HepG2 (cell line): ENCODE data around the gene PTTG1IP2. TPM values are rescaled to one million over a fixed set of nuclear protein-coding genes. Genes with fewer than 3 reads are reported as not detected.

Source experiments
- ATAC-seq: fragments of 200-7000 bp; cut with Tn5 transposase; 3 replicates; pipeline ENCODE4 v1.9.1; 2020; ENCODE audit warnings: mild to moderate bottlenecking, moderate library complexity
- BruUV-seq: library from RNA; stranded (reverse); fragments of 400-500 nt; replicated peaks from 2 replicates; lab custom pipeline; 2021; lab: Mats Ljungman, UMichigan
- CTCF ChIA-PET: fragments of 300-600 bp; formaldehyde crosslinking; extraction: SDS; loops from one replicate; lab custom pipeline; 2021; ENCODE audit warnings: low total read pairs, inconsistent platforms, low intra/inter-chr PET ratio; lab: Yijun Ruan, JAX
- POLR2A ChIA-PET: fragments of 350-600 bp; sonication (Branson Sonifier 250); formaldehyde crosslinking; loops from one replicate; lab custom pipeline; 2020; ENCODE audit warnings: antibody characterized with exemption, inconsistent platforms; lab: Yijun Ruan, JAX
- DNase-seq: peaks from one replicate; pipeline ENCODE4 v3.0.0-alpha.2; 2015; ENCODE audit warnings: low spot score
- FAIRE-seq: peaks from 3 replicates; lab custom pipeline; 2011; peaks lifted over from hg19 to GRCh38; lab: Jason Lieb, UNC
- H2AFZ ChIP-seq: one replicate; pipeline ENCODE4 v1.6.1; 2011; ENCODE audit warnings: low read length, inconsistent platforms
- H3K27ac ChIP-seq: fragments of 300-600 bp; 3 replicates; pipeline ENCODE4 v1.8.0; 2011; ENCODE audit warnings: mixed run types, mild to moderate bottlenecking, mixed read lengths, low read length, inconsistent platforms; ENCODE audit not compliant: insufficient read depth; ENCODE audit errors: extremely low read length
- H3K27me3 ChIP-seq, 2 experiments: fragments of 200-600 bp in 1 of 2; 2 replicates in 1 of 2; 3 replicates in 1 of 2; pipeline versions ENCODE4 v1.6.0 to v1.8.0; 2011; ENCODE audit warnings: low read length in 2 of 2, mild to moderate bottlenecking in 2 of 2, moderate library complexity in 2 of 2, inconsistent platforms in 1 of 2; ENCODE audit not compliant: insufficient read depth in 2 of 2, control insufficient read depth in 1 of 2
- H3K36me3 ChIP-seq, 2 experiments: fragments of 200-600 bp in 1 of 2; replicated peaks in 1 of 2; 2 replicates in 1 of 2; 3 replicates in 1 of 2; pipeline versions ENCODE4 v1.5.1 to v1.8.0; 2011; ENCODE audit warnings: low read length in 2 of 2, inconsistent platforms in 1 of 2; ENCODE audit not compliant: insufficient read depth in 2 of 2, control insufficient read depth in 1 of 2
- H3K4me1 ChIP-seq: 2 replicates; pipeline ENCODE4 v1.5.1; 2012; ENCODE audit warnings: low read length, inconsistent platforms; ENCODE audit not compliant: insufficient read depth
- H3K4me2 ChIP-seq: 2 replicates; pipeline ENCODE4 v1.6.0; 2011; ENCODE audit warnings: low read depth, low read length, inconsistent platforms
- H3K4me3 ChIP-seq, 3 experiments: fragments of 200-600 bp in 1 of 3; sonication (generic), shearing (Covaris generic) in 1 of 3; replicated peaks in 1 of 3; 2 replicates each; pipeline ENCODE4 v1.5.1; 2011 to 2016; ENCODE audit warnings: low read length in 3 of 3, inconsistent platforms in 2 of 3, low read depth in 2 of 3, mild to moderate bottlenecking in 2 of 3, control low read depth in 1 of 3, mixed read lengths in 1 of 3; ENCODE audit not compliant: insufficient read depth in 1 of 3
- H3K79me2 ChIP-seq: one replicate; pipeline ENCODE4 v1.6.1; 2011; ENCODE audit warnings: low read length, inconsistent platforms; ENCODE audit not compliant: insufficient read depth
- H3K9ac ChIP-seq: 2 replicates; pipeline ENCODE4 v1.6.0; 2011; ENCODE audit warnings: mild to moderate bottlenecking, low read depth, low read length, inconsistent platforms; ENCODE audit not compliant: insufficient read depth
- H3K9me3 ChIP-seq: 2 replicates; pipeline ENCODE4 v1.5.1; 2012; ENCODE audit warnings: mild to moderate bottlenecking, low read length
- H4K20me1 ChIP-seq: 2 replicates; pipeline ENCODE4 v1.6.0; 2011; ENCODE audit warnings: inconsistent platforms, mild to moderate bottlenecking, low read length, moderate library complexity; ENCODE audit not compliant: insufficient read depth
- LCORL ChIP-seq, 2 experiments: fragments of 450-650 bp in 1 of 2; sonication (generic) in 1 of 2; formaldehyde crosslinking in 1 of 2; IDR thresholded peaks; 2 replicates each; pipeline versions ENCODE4 v1.5.0 to v1.6.1; 2017 to 2020; ENCODE audit warnings: antibody characterized with exemption in 1 of 2, missing genetic modification reagents in 1 of 2
- ZNF232 ChIP-seq: sonication (generic); formaldehyde crosslinking; IDR thresholded peaks from 2 replicates; pipeline ENCODE4 v1.4.0; 2020; ENCODE audit warnings: missing genetic modification reagents, borderline replicate concordance
- ZNF530 ChIP-seq: sonication (generic); formaldehyde crosslinking; IDR thresholded peaks from 2 replicates; pipeline ENCODE4 v1.5.0; 2020; ENCODE audit warnings: low read depth, mild to moderate bottlenecking, missing genetic modification reagents
- ZNF619 ChIP-seq: sonication (generic); formaldehyde crosslinking; IDR thresholded peaks from 2 replicates; pipeline ENCODE4 v1.4.0; 2020; ENCODE audit warnings: mild to moderate bottlenecking, missing genetic modification reagents
- ZNF749 ChIP-seq: sonication (generic); formaldehyde crosslinking; IDR thresholded peaks from 2 replicates; pipeline ENCODE4 v1.8.0; 2022; ENCODE audit warnings: mild to moderate bottlenecking, missing genetic modification reagents, moderate library complexity, borderline replicate concordance
- ZNF83 ChIP-seq: sonication (generic); formaldehyde crosslinking; IDR thresholded peaks from 2 replicates; pipeline ENCODE4 v1.4.0; 2020; ENCODE audit warnings: missing genetic modification reagents, mild to moderate bottlenecking, borderline replicate concordance
- WGBS: methylation state at CpG from one replicate; pipeline ENCODE4 v1.1.6; 2017; ENCODE audit warnings: low lambda C conversion rate; 5-methylcytosine and 5-hydroxymethylcytosine counted together
- in situ Hi-C: cut with HindIII; loops from 2 replicates; pipeline ENCODE4 v1.10.0; 2017; ENCODE audit warnings: low pct_unique_long_range_greater_than_20kb; ENCODE audit not compliant: extremely low pct_ligation_motif_present
- intact Hi-C: fragments of 100-400 bp; cut with micrococcal nuclease; formaldehyde crosslinking; loops from one replicate; pipeline ENCODE4 v1.10.0; 2022; ENCODE audit not compliant: unreplicated experiment
- polyA plus RNA-seq, 8 experiments: library from polyadenylated mRNA; depleted of rRNA in 3 of 8; stranded (reverse) in 7 of 8; unstranded in 1 of 8; fragments of >200 nt; fragmentation: Illumina TruSeq in 4 of 8; extraction: Trizol in 4 of 8; gene quantifications; 2 replicates each; pipeline versions ENCODE4 v1.2.1 to v1.2.3, GENCODE V29; 2011 to 2016; ENCODE audit warnings: low read depth in 4 of 8, missing spikeins in 1 of 8, mixed read lengths in 1 of 8; ENCODE audit not compliant: insufficient read depth in 1 of 8
- total RNA-seq, 5 experiments: library from RNA; depleted of rRNA; stranded (reverse); fragments of >200 nt; fragmentation: Illumina TruSeq; extraction: Trizol; gene quantifications; 2 replicates each; pipeline ENCODE4 v1.2.3, GENCODE V29; 2016; ENCODE audit warnings: low read depth in 1 of 5
- TF ChIP-seq, protein P1 (sequence below), 2 experiments: fragments of 450-650 bp in 1 of 2; sonication (generic) in 1 of 2; formaldehyde crosslinking in 1 of 2; IDR thresholded peaks; 2 replicates each; pipeline versions ENCODE4 v1.6.1 to v1.8.0; 2016 to 2022; ENCODE audit warnings: antibody characterized with exemption in 1 of 2, mild to moderate bottlenecking in 1 of 2, missing genetic modification reagents in 1 of 2
- TF ChIP-seq, protein P2 (sequence below): sonication (generic); formaldehyde crosslinking; IDR thresholded peaks from 2 replicates; pipeline ENCODE4 v1.5.1; 2020; ENCODE audit warnings: mild to moderate bottlenecking, missing genetic modification reagents, borderline replicate concordance

Gene PTTG1IP2
- total and polyA plus RNA-seq, 2 of the 13 experiments (the other 11 are each of a cell fraction or from before 2014, with no cell fraction given), result not detected

DNA sequence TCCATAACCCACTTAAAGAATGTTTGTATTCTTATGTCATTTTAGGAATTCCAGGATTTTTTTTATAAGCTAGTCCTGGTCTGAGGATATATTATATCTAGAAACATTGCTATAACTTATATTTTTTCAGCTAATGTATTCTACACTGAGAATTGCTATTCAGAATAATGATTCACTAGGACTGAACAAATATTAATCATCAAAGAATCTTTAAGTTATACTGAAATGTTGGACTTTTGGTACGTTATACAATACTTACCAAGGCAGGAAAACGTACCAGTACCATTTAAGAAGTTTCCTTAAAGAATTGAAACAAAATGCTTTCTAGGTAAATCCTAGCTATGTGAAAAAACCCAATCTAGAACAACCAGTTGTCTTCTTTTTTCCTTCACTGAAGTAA is 18.4 kb downstream of the PTTG1IP2 start:
- ATAC-seq (no peak), FAIRE-seq (no peak), DNase-seq (no peak)
- Histone ChIP-seq H3K27ac (no peak overlapping the region), H3K4me2 (no peak overlapping the region), H3K4me3 (no peak overlapping the region), H3K9me3 (no peaks in the 10 kb centered on the region), H2AFZ (no peak overlapping the region), H3K27me3 (no peaks in the 10 kb centered on the region), H3K9ac (no peak overlapping the region), H4K20me1 (no peaks in the 10 kb centered on the region), H3K79me2 (no peaks in the 10 kb centered on the region), H3K36me3 (no peaks in the 10 kb centered on the region), H3K4me1 (no peaks in the 10 kb centered on the region)
- in situ Hi-C loops (no loop called here), intact Hi-C loops (no loop called here)
- 3% methylated on average over 2 of the region's 2 CpGs for WGBS
- ChIA-PET POLR2A (no interaction called here), CTCF (no interaction called here)
- no TSS peak for BruUV-seq
- TF ChIP-seq ZNF749, result no peak
- no peak for TF ChIP-seq LCORL (IDR thresholded peaks at IDR 0.05)
- TF ChIP-seq LCORL (CRISPR knock-in tag; IDR thresholded peaks at IDR 0.05), result no peak
- no peak for TF ChIP-seq ZNF619 (CRISPR knock-in tag)
- no peak for TF ChIP-seq ZNF530
- TF ChIP-seq ZNF232, result no peak
- TF ChIP-seq, protein P1, sequence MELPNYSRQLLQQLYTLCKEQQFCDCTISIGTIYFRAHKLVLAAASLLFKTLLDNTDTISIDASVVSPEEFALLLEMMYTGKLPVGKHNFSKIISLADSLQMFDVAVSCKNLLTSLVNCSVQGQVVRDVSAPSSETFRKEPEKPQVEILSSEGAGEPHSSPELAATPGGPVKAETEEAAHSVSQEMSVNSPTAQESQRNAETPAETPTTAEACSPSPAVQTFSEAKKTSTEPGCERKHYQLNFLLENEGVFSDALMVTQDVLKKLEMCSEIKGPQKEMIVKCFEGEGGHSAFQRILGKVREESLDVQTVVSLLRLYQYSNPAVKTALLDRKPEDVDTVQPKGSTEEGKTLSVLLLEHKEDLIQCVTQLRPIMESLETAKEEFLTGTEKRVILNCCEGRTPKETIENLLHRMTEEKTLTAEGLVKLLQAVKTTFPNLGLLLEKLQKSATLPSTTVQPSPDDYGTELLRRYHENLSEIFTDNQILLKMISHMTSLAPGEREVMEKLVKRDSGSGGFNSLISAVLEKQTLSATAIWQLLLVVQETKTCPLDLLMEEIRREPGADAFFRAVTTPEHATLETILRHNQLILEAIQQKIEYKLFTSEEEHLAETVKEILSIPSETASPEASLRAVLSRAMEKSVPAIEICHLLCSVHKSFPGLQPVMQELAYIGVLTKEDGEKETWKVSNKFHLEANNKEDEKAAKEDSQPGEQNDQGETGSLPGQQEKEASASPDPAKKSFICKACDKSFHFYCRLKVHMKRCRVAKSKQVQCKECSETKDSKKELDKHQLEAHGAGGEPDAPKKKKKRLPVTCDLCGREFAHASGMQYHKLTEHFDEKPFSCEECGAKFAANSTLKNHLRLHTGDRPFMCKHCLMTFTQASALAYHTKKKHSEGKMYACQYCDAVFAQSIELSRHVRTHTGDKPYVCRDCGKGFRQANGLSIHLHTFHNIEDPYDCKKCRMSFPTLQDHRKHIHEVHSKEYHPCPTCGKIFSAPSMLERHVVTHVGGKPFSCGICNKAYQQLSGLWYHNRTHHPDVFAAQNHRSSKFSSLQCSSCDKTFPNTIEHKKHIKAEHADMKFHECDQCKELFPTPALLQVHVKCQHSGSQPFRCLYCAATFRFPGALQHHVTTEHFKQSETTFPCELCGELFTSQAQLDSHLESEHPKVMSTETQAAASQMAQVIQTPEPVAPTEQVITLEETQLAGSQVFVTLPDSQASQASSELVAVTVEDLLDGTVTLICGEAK (IDR thresholded peaks at IDR 0.05), result no peak
- TF ChIP-seq, protein P1 (CRISPR knock-in tag; IDR thresholded peaks at IDR 0.05), result no peak
- TF ChIP-seq ZNF83 (CRISPR knock-in tag), result no peak
- TF ChIP-seq, protein P2, sequence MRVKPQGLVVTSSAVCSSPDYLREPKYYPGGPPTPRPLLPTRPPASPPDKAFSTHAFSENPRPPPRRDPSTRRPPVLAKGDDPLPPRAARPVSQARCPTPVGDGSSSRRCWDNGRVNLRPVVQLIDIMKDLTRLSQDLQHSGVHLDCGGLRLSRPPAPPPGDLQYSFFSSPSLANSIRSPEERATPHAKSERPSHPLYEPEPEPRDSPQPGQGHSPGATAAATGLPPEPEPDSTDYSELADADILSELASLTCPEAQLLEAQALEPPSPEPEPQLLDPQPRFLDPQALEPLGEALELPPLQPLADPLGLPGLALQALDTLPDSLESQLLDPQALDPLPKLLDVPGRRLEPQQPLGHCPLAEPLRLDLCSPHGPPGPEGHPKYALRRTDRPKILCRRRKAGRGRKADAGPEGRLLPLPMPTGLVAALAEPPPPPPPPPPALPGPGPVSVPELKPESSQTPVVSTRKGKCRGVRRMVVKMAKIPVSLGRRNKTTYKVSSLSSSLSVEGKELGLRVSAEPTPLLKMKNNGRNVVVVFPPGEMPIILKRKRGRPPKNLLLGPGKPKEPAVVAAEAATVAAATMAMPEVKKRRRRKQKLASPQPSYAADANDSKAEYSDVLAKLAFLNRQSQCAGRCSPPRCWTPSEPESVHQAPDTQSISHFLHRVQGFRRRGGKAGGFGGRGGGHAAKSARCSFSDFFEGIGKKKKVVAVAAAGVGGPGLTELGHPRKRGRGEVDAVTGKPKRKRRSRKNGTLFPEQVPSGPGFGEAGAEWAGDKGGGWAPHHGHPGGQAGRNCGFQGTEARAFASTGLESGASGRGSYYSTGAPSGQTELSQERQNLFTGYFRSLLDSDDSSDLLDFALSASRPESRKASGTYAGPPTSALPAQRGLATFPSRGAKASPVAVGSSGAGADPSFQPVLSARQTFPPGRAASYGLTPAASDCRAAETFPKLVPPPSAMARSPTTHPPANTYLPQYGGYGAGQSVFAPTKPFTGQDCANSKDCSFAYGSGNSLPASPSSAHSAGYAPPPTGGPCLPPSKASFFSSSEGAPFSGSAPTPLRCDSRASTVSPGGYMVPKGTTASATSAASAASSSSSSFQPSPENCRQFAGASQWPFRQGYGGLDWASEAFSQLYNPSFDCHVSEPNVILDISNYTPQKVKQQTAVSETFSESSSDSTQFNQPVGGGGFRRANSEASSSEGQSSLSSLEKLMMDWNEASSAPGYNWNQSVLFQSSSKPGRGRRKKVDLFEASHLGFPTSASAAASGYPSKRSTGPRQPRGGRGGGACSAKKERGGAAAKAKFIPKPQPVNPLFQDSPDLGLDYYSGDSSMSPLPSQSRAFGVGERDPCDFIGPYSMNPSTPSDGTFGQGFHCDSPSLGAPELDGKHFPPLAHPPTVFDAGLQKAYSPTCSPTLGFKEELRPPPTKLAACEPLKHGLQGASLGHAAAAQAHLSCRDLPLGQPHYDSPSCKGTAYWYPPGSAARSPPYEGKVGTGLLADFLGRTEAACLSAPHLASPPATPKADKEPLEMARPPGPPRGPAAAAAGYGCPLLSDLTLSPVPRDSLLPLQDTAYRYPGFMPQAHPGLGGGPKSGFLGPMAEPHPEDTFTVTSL, result no peak
